ENCODE measurements around the gene PRR11. TPM values are rescaled to one million over a fixed set of nuclear protein-coding genes. Genes with fewer than 3 reads are reported as not detected.
"Not testable (repeated sequence)": the region's sequence is repeated elsewhere in the genome, so short reads cannot be mapped to it uniquely, and the experiment has no call there.

PRR11 gene
- total RNA-seq, 1 donor from 2014 or later = 1.6 TPM

- Histone ChIP-seq H3K4me1 (ENCODE audit: control insufficient read depth in 3 of 3, insufficient read depth in 3 of 3, low read length in 3 of 3) (no peaks in the 10 kb centered on the region), H3K4me3 (ENCODE audit: low read length in 3 of 3) (no peak overlapping the region), H3K9me3 (ENCODE audit: control insufficient read depth in 3 of 3, low read length in 3 of 3) (no peaks in the 10 kb centered on the region), H3K36me3 (ENCODE audit: control insufficient read depth in 3 of 3, insufficient read depth in 3 of 3, low read length in 3 of 3) (no peaks in the 10 kb centered on the region), H3K27me3 (ENCODE audit: control insufficient read depth in 3 of 3, insufficient read depth in 3 of 3, low read length in 3 of 3) (no peaks in the 10 kb centered on the region), H3K27ac (ENCODE audit: low read depth, low read length) (no peak overlapping the region), H3K9ac (ENCODE audit: low read depth in 1 of 3, low read length in 3 of 3) (no peak overlapping the region)
Observed at GRCh38 chr17:59193336-59193862, 37.9 kb downstream of the PRR11 start.

- no peak overlapping the region for H3K4me3 ChIP-seq (ENCODE audit: low read length in 3 of 3)
- H3K9me3 ChIP-seq (ENCODE audit: control insufficient read depth in 3 of 3, low read length in 3 of 3) = no peaks in the 10 kb centered on the region
- H3K27me3 ChIP-seq (ENCODE audit: control insufficient read depth in 3 of 3, insufficient read depth in 3 of 3, low read length in 3 of 3) = no peaks in the 10 kb centered on the region
- no peaks in the 10 kb centered on the region for H3K36me3 ChIP-seq (ENCODE audit: control insufficient read depth in 3 of 3, insufficient read depth in 3 of 3, low read length in 3 of 3)
- no peak overlapping the region for H3K9ac ChIP-seq (ENCODE audit: low read depth in 1 of 3, low read length in 3 of 3)
- no peak overlapping the region for H3K27ac ChIP-seq (ENCODE audit: low read depth, low read length)
- H3K4me1 ChIP-seq (ENCODE audit: control insufficient read depth in 3 of 3, insufficient read depth in 3 of 3, low read length in 3 of 3) = no peaks in the 10 kb centered on the region
Observed at GRCh38 chr17:59199398-59199797, 43.9 kb downstream of the PRR11 start.

GRCh38 chr17:59202320-59202719 lies 46.8 kb downstream of the PRR11 start:
- no peaks in the 10 kb centered on the region for H3K4me1 ChIP-seq (ENCODE audit: control insufficient read depth in 3 of 3, insufficient read depth in 3 of 3, low read length in 3 of 3)
- no peak overlapping the region for H3K27ac ChIP-seq (ENCODE audit: low read depth, low read length)
- no peaks in the 10 kb centered on the region for H3K36me3 ChIP-seq (ENCODE audit: control insufficient read depth in 3 of 3, insufficient read depth in 3 of 3, low read length in 3 of 3)
- H3K4me3 ChIP-seq (ENCODE audit: low read length in 3 of 3) = no peak overlapping the region
- no peak overlapping the region for H3K9ac ChIP-seq (ENCODE audit: low read depth in 1 of 3, low read length in 3 of 3)
- no peaks in the 10 kb centered on the region for H3K9me3 ChIP-seq (ENCODE audit: control insufficient read depth in 3 of 3, low read length in 3 of 3)
- H3K27me3 ChIP-seq (ENCODE audit: control insufficient read depth in 3 of 3, insufficient read depth in 3 of 3, low read length in 3 of 3) = no peaks in the 10 kb centered on the region

- Histone ChIP-seq H3K4me1 (ENCODE audit: control insufficient read depth in 3 of 3, insufficient read depth in 3 of 3, low read length in 3 of 3) (peaks cover 0 to 8% (median 8%) of the 10 kb centered on the region in 3 donors), H3K9ac (ENCODE audit: low read depth in 1 of 3, low read length in 3 of 3) (no peak overlapping the region), H3K27ac (ENCODE audit: low read depth, low read length) (no peak overlapping the region), H3K27me3 (ENCODE audit: control insufficient read depth in 3 of 3, insufficient read depth in 3 of 3, low read length in 3 of 3) (no peaks in the 10 kb centered on the region), H3K4me3 (ENCODE audit: low read length in 3 of 3) (no peak overlapping the region), H3K9me3 (ENCODE audit: control insufficient read depth in 3 of 3, low read length in 3 of 3) (no peaks in the 10 kb centered on the region), H3K36me3 (ENCODE audit: control insufficient read depth in 3 of 3, insufficient read depth in 3 of 3, low read length in 3 of 3) (peaks cover 4 to 6% (median 6%) of the 10 kb centered on the region in 3 donors)
Observed at GRCh38 chr17:59219370-59219769, 63.8 kb downstream of the PRR11 start.

- peaks cover 0 to 8% (median 8%) of the 10 kb centered on the region in 3 donors for H3K4me1 ChIP-seq (ENCODE audit: control insufficient read depth in 3 of 3, insufficient read depth in 3 of 3, low read length in 3 of 3)
- H3K9me3 ChIP-seq (ENCODE audit: control insufficient read depth in 3 of 3, low read length in 3 of 3) = no peaks in the 10 kb centered on the region
- peaks cover 0 to under 1% (median 0%) of the 10 kb centered on the region in 3 donors for H3K36me3 ChIP-seq (ENCODE audit: control insufficient read depth in 3 of 3, insufficient read depth in 3 of 3, low read length in 3 of 3)
- H3K27ac ChIP-seq (ENCODE audit: low read depth, low read length) = no peak overlapping the region
- H3K4me3 ChIP-seq (ENCODE audit: low read length in 3 of 3) = peak overlapping the region; percentile 94 to 96 (median 95)
- peak overlapping the region in 2 of 3 donors; percentile 78 to 79 for H3K9ac ChIP-seq (ENCODE audit: low read depth in 1 of 3, low read length in 3 of 3)
- no peaks in the 10 kb centered on the region for H3K27me3 ChIP-seq (ENCODE audit: control insufficient read depth in 3 of 3, insufficient read depth in 3 of 3, low read length in 3 of 3)
Observed at GRCh38 chr17:59219992-59220327, 64.4 kb downstream of the PRR11 start.

- peak within 1 kb of the TSS; percentile 93 to 96 (median 94) for H3K9ac ChIP-seq (ENCODE audit: low read depth in 1 of 3, low read length in 3 of 3)
- H3K4me3 ChIP-seq (ENCODE audit: low read length in 3 of 3) = peak within 1 kb of the TSS; percentile 94 to 96 (median 95)
- peak within 1 kb of the TSS; percentile 41 for H3K27ac ChIP-seq (ENCODE audit: low read depth, low read length)
- H3K4me1 ChIP-seq (ENCODE audit: control insufficient read depth in 3 of 3, insufficient read depth in 3 of 3, low read length in 3 of 3) = peaks cover 0 to 8% (median 8%) of the 10 kb centered on the region in 3 donors
- no peaks in the 10 kb centered on the region for H3K27me3 ChIP-seq (ENCODE audit: control insufficient read depth in 3 of 3, insufficient read depth in 3 of 3, low read length in 3 of 3)
- H3K9me3 ChIP-seq (ENCODE audit: control insufficient read depth in 3 of 3, low read length in 3 of 3) = no peaks in the 10 kb centered on the region
- H3K36me3 ChIP-seq (ENCODE audit: control insufficient read depth in 3 of 3, insufficient read depth in 3 of 3, low read length in 3 of 3) = no peaks in the 10 kb centered on the region
Observed at GRCh38 chr17:59220328-59221158, 65.0 kb downstream of the PRR11 start, which contains the start of gene GDPD1. GDPD1 (plus strand) TSS chr17:59220511; CDS start chr17:59220610, 99 bp downstream.

GRCh38 chr17:59221159-59221847 lies 65.8 kb downstream of the PRR11 start:
- H3K4me3 ChIP-seq (ENCODE audit: low read length in 3 of 3) = peak overlapping the region; percentile 94 to 96 (median 95)
- no peaks in the 10 kb centered on the region for H3K9me3 ChIP-seq (ENCODE audit: control insufficient read depth in 3 of 3, low read length in 3 of 3)
- H3K36me3 ChIP-seq (ENCODE audit: control insufficient read depth in 3 of 3, insufficient read depth in 3 of 3, low read length in 3 of 3) = no peaks in the 10 kb centered on the region
- H3K27ac ChIP-seq (ENCODE audit: low read depth, low read length) = peak overlapping the region; percentile 41
- no peaks in the 10 kb centered on the region for H3K27me3 ChIP-seq (ENCODE audit: control insufficient read depth in 3 of 3, insufficient read depth in 3 of 3, low read length in 3 of 3)
- H3K9ac ChIP-seq (ENCODE audit: low read depth in 1 of 3, low read length in 3 of 3) = peak overlapping the region; percentile 93 to 96 (median 94)
- H3K4me1 ChIP-seq (ENCODE audit: control insufficient read depth in 3 of 3, insufficient read depth in 3 of 3, low read length in 3 of 3) = peaks cover 0 to 8% (median 8%) of the 10 kb centered on the region in 3 donors

GRCh38 chr17:59223813-59224212 lies 68.3 kb downstream of the PRR11 start:
- Histone ChIP-seq H3K27ac (ENCODE audit: low read depth, low read length) (no peak overlapping the region), H3K9ac (ENCODE audit: low read depth in 1 of 3, low read length in 3 of 3) (no peak overlapping the region), H3K36me3 (ENCODE audit: control insufficient read depth in 3 of 3, insufficient read depth in 3 of 3, low read length in 3 of 3) (no peaks in the 10 kb centered on the region), H3K9me3 (ENCODE audit: control insufficient read depth in 3 of 3, low read length in 3 of 3) (no peaks in the 10 kb centered on the region), H3K27me3 (ENCODE audit: control insufficient read depth in 3 of 3, insufficient read depth in 3 of 3, low read length in 3 of 3) (no peaks in the 10 kb centered on the region), H3K4me1 (ENCODE audit: control insufficient read depth in 3 of 3, insufficient read depth in 3 of 3, low read length in 3 of 3) (peaks cover 0 to 8% (median 8%) of the 10 kb centered on the region in 3 donors), H3K4me3 (ENCODE audit: low read length in 3 of 3) (no peak overlapping the region)

GRCh38 chr17:59228588-59228987 lies 73.0 kb downstream of the PRR11 start:
- not testable (repeated sequence) for H3K9me3 ChIP-seq (ENCODE audit: control insufficient read depth in 3 of 3, low read length in 3 of 3); H3K4me1 ChIP-seq (ENCODE audit: control insufficient read depth in 3 of 3, insufficient read depth in 3 of 3, low read length in 3 of 3); H3K9ac ChIP-seq (ENCODE audit: low read depth in 1 of 3, low read length in 3 of 3)

GRCh38 chr17:59230764-59231163 lies 75.2 kb downstream of the PRR11 start:
- no peak overlapping the region for H3K27ac ChIP-seq (ENCODE audit: low read depth, low read length)
- H3K27me3 ChIP-seq (ENCODE audit: control insufficient read depth in 3 of 3, insufficient read depth in 3 of 3, low read length in 3 of 3) = no peaks in the 10 kb centered on the region
- H3K36me3 ChIP-seq (ENCODE audit: control insufficient read depth in 3 of 3, insufficient read depth in 3 of 3, low read length in 3 of 3) = no peaks in the 10 kb centered on the region
- H3K4me1 ChIP-seq (ENCODE audit: control insufficient read depth in 3 of 3, insufficient read depth in 3 of 3, low read length in 3 of 3) = no peaks in the 10 kb centered on the region
- H3K4me3 ChIP-seq (ENCODE audit: low read length in 3 of 3) = no peak overlapping the region
- no peaks in the 10 kb centered on the region for H3K9me3 ChIP-seq (ENCODE audit: control insufficient read depth in 3 of 3, low read length in 3 of 3)
- H3K9ac ChIP-seq (ENCODE audit: low read depth in 1 of 3, low read length in 3 of 3) = no peak overlapping the region

More at GRCh38 chr17:59228588-59228987, 73.0 kb downstream of the PRR11 start:
- H3K36me3 ChIP-seq (ENCODE audit: control insufficient read depth in 3 of 3, insufficient read depth in 3 of 3, low read length in 3 of 3); H3K4me3 ChIP-seq (ENCODE audit: low read length in 3 of 3); H3K27ac ChIP-seq (ENCODE audit: low read depth, low read length); H3K27me3 ChIP-seq (ENCODE audit: control insufficient read depth in 3 of 3, insufficient read depth in 3 of 3, low read length in 3 of 3): not testable (repeated sequence)

Data from skeletal muscle tissue (tissue), 4 donors.